Gastrocnemius medialis (tissue), 4 donors: ENCODE measurements around the gene DNAL1. TPM values are rescaled to one million over a fixed set of nuclear protein-coding genes. Genes with fewer than 3 reads are reported as not detected.
A peak's percentile ranks its signal among the peaks of the same experiment; 100 is the strongest.
"Not testable (repeated sequence)": the region's sequence is repeated elsewhere in the genome, so short reads cannot be mapped to it uniquely, and the experiment has no call there.

Source experiments
- ATAC-seq, 2 donors: fragments of 150-250 bp; one replicate each; pipeline ENCODE4 v1.9.1; 2016
- DNase-seq, 2 donors: peaks; one replicate each; pipeline ENCODE4 v3.0.0-alpha.2; 2019
- H3K27ac ChIP-seq, 4 donors: fragments of 200-600 bp; sonication (generic); 1 replicate in 1 of 4; 2 replicates in 3 of 4; pipeline ENCODE4 v1.5.1; 2016 to 2018; ENCODE audit warnings: mild to moderate bottlenecking in 2 of 4, moderate library complexity in 1 of 4
- H3K27me3 ChIP-seq, 3 donors: fragments of 200-600 bp; sonication (generic) in 2 of 3; 1 replicate in 1 of 3; 2 replicates in 2 of 3; pipeline versions ENCODE4 v1.5.1 to v1.6.0; 2016 to 2019; ENCODE audit warnings: mild to moderate bottlenecking in 1 of 3, moderate library complexity in 1 of 3
- H3K36me3 ChIP-seq, 2 donors: fragments of 200-600 bp; sonication (generic) in 1 of 2; one replicate each; pipeline ENCODE4 v1.5.1; 2017 to 2018
- H3K4me1 ChIP-seq, 2 donors: fragments of 200-600 bp; sonication (generic) in 1 of 2; one replicate each; pipeline ENCODE4 v1.5.1; 2016 to 2017; ENCODE audit warnings: mild to moderate bottlenecking in 2 of 2
- H3K4me3 ChIP-seq, 4 donors: fragments of 200-600 bp; sonication (generic) in 3 of 4; 1 replicate in 1 of 4; 2 replicates in 3 of 4; pipeline ENCODE4 v1.5.1; 2016 to 2019; ENCODE audit warnings: mild to moderate bottlenecking in 2 of 4
- H3K9me3 ChIP-seq, 3 donors: fragments of 200-600 bp; sonication (generic) in 2 of 3; 1 replicate in 1 of 3; 2 replicates in 2 of 3; pipeline ENCODE4 v1.5.1; 2016 to 2019
- CTCF ChIP-seq, 5 experiments: fragments of 450-650 bp in 3 of 5; fragments of 200-600 bp in 2 of 5; sonication (generic) in 2 of 5; IDR thresholded peaks in 4 of 5; conservative IDR thresholded peaks in 1 of 5; 1 replicate in 4 of 5; 2 replicates in 1 of 5; pipeline ENCODE4 v1.5.1; 2016 to 2019; ENCODE audit warnings: antibody characterized with exemption in 5 of 5, mild to moderate bottlenecking in 3 of 5, moderate library complexity in 3 of 5
- POLR2A ChIP-seq, 2 donors: fragments of 450-650 bp; IDR thresholded peaks; one replicate each; pipeline ENCODE4 v1.6.1; 2017; ENCODE audit warnings: antibody characterized with exemption in 2 of 2, mild to moderate bottlenecking in 2 of 2, moderate library complexity in 2 of 2
- in situ Hi-C, 4 donors: fragments of 200-750 bp; cut with MboI; loops; one replicate each; pipeline versions ENCODE4 v1.15.0 to v1.8.0; 2017; ENCODE audit warnings: low sequenced_read_pairs in 4 of 4
- intact Hi-C: fragments of 100-400 bp; cut with DNase I; formaldehyde crosslinking; loops from one replicate; pipeline ENCODE4 v1.15.1; 2023; ENCODE audit warnings: low total_unique reads
- total RNA-seq, 4 donors: library from RNA; depleted of rRNA; stranded (reverse); fragments of >200 nt; gene quantifications; one replicate each; pipeline versions ENCODE4 v1.1.0 to v1.2.3, GENCODE V29; 2016

The DNAL1 gene
- total RNA-seq, 4 donors from 2014 or later: 6.4 to 8.2 (median 7.7) TPM

DNA sequence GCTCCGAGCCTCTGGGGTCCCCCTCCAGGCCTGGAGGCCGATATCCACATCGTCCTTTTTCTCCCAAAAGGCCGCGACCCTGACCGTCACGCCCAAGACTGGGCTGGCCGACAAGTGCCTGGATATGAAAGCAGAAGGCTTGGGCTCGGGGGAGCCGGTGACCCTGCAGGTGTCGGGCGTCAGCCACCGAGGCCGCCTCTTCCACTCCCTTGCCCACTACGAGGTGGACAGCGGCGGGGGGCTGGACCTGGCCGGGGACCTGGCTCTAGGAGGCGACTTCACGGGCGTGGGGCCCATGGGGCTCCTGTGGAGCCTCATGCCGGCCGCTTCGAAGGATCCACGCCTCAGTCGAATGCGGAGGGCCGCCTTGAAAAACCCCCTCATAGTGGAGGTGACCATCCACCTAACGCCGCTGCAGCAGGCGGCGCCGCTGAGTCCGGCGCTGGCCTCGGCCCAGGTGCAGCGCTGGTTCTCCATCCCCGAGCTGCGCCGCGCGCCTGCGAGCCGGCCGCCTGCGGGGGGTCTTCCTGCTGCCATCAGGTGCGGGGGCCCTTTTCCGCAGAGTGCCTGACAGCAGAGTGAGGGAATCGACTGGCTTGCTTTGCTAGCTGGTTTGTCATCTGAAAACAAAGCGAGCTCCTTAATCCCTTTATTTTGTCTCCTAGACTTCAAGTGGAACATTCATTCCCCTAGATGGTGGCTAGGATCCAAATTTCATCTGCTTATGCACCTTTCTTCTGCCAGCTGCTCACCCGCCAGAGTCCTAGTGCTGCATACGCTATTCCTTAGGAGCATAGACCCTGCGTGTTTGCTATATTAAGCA, 10.6 kb upstream of the DNAL1 start:
- TF ChIP-seq POLR2A (IDR thresholded peaks at IDR 0.05): no peak
- peak in 2 of 5 experiments; percentile 40 to 47 for TF ChIP-seq CTCF (IDR thresholded peaks at IDR 0.05 in 4 of 5, conservative IDR thresholded peaks at IDR 0.05 in 1 of 5)
- Histone ChIP-seq H3K27me3 (no peaks in the 10 kb centered on the region), H3K4me1 (peaks cover 5 to 11% of the 10 kb centered on the region in 2 donors), H3K36me3 (no peaks in the 10 kb centered on the region), H3K9me3 (no peaks in the 10 kb centered on the region), H3K27ac (peak overlapping the region; percentile 80 to 83 (median 82)), H3K4me3 (peak overlapping the region; percentile 69 to 80 (median 71))
- peak; percentile 7 to 39 for DNase-seq
- intact Hi-C loops: loop anchor here (5.0 kb wide), 2 partner anchors 67 to 142 kb away; partner anchors contain the start of genes ACOT2 and RIOX1
- peak; percentile 84 to 87 for ATAC-seq
- in situ Hi-C loops: loop anchor here in 3 of 4 donors (10.0 kb wide), 2 partner anchors 91 to 129 kb away; no protein-coding TSS in a partner anchor

- H3K4me3 ChIP-seq, H3K9me3 ChIP-seq, H3K27ac ChIP-seq, H3K36me3 ChIP-seq, DNase-seq, intact Hi-C loops, ATAC-seq, H3K27me3 ChIP-seq: not testable (repeated sequence)
- in situ Hi-C loops: loop anchor here (5.0 to 10.0 kb wide), 3 partner anchors 88 to 132 kb away; no protein-coding TSS in a partner anchor
- peaks cover 5 to 11% of the 10 kb centered on the region in 2 donors for H3K4me1 ChIP-seq
These were observed 8.4 kb upstream of the DNAL1 start for GRCh38 chr14:73636355-73636754.

DNA sequence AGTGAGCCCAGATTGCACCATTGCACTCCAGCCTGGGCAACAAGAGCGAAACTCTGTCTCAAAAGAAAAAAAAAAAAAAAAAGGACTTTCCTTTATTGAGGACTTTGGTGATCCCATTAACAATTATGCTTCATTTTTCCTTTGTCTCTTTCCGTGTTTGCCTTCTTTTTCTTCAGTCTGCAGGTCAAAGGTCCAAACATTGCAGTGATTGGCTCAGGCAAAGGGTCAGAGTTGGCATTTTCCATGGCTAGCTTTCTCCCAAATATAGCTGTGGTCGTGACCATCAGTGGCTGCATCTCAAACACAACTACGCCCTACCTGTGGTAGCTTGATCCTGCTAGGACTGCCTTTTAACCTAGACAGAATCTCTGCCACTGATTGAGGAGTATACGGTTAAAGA, 7.0 kb upstream of the DNAL1 start:
- Histone ChIP-seq H3K27me3 (no peaks in the 10 kb centered on the region), H3K27ac (no peak overlapping the region), H3K36me3 (no peaks in the 10 kb centered on the region), H3K9me3 (no peaks in the 10 kb centered on the region), H3K4me3 (no peak overlapping the region), H3K4me1 (peaks cover 5 to 11% of the 10 kb centered on the region in 2 donors)
- TF ChIP-seq CTCF (IDR thresholded peaks at IDR 0.05 in 4 of 5, conservative IDR thresholded peaks at IDR 0.05 in 1 of 5): no peak
- TF ChIP-seq POLR2A (IDR thresholded peaks at IDR 0.05): no peak
- no peak for DNase-seq
- intact Hi-C loops: no loop called here
- in situ Hi-C loops: loop anchor here (5.0 to 10.0 kb wide), 3 partner anchors 87 to 133 kb away; no protein-coding TSS in a partner anchor
- no peak for ATAC-seq

- H3K4me1 ChIP-seq: peaks cover 10 to 12% of the 10 kb centered on the region in 2 donors
- TF ChIP-seq CTCF (IDR thresholded peaks at IDR 0.05 in 4 of 5, conservative IDR thresholded peaks at IDR 0.05 in 1 of 5) (no peak), POLR2A (IDR thresholded peaks at IDR 0.05) (no peak)
- no peak overlapping the region for H3K27ac ChIP-seq
- in situ Hi-C loops: loop anchor here in 1 of 4 donors (10.0 kb wide), 1 partner anchor 74 kb away; the partner anchor contains the start of gene PNMA1
- no peaks in the 10 kb centered on the region for H3K27me3 ChIP-seq
- H3K36me3 ChIP-seq: no peaks in the 10 kb centered on the region
- no peak for ATAC-seq
- intact Hi-C loops: loop anchor here (10.0 kb wide), 1 partner anchor 214 kb away; the partner anchor contains the start of gene PTGR2
- H3K4me3 ChIP-seq: no peak overlapping the region
- no peaks in the 10 kb centered on the region for H3K9me3 ChIP-seq
- DNase-seq: no peak
These were observed 3.9 kb upstream of the DNAL1 start for GRCh38 chr14:73640796-73641365.

GRCh38 chr14:73645248-73645610, 443 bp downstream of the DNAL1 start:
- intact Hi-C loops: loop anchor here (2.0 to 10.0 kb wide), 3 partner anchors 68 to 210 kb away; partner anchors contain the start of genes ACOT2 and PTGR2
- H3K27me3 ChIP-seq: no peaks in the 10 kb centered on the region
- in situ Hi-C loops: loop anchor here in 1 of 4 donors (10.0 kb wide), 1 partner anchor 70 kb away; the partner anchor contains the start of gene PNMA1
- TF ChIP-seq POLR2A (IDR thresholded peaks at IDR 0.05) (no peak), CTCF (IDR thresholded peaks at IDR 0.05 in 4 of 5, conservative IDR thresholded peaks at IDR 0.05 in 1 of 5) (no peak)
- H3K9me3 ChIP-seq: no peaks in the 10 kb centered on the region
- DNase-seq (no peak), ATAC-seq (no peak)
- H3K27ac ChIP-seq: peak overlapping the region; percentile 84 to 94 (median 89)
- peaks cover 11 to 17% of the 10 kb centered on the region in 2 donors for H3K4me1 ChIP-seq
- no peaks in the 10 kb centered on the region for H3K36me3 ChIP-seq
- H3K4me3 ChIP-seq: peak overlapping the region; percentile 85 to 92 (median 92)
